Stimulated activated CD8-positive, alpha-beta memory T cell treated with anti-CD3 and anti-CD28 coated beads, Interleukin-15, amount 100 ng/mL, for 4 hours (primary cell): ENCODE data around the gene DHX57.

Experiments
- DNase-seq, 2 donors: peaks; one replicate each; pipeline ENCODE4 v3.0.0-alpha.2; 2020; ENCODE audit warnings: low read depth in 2 of 2

Gene DHX57, protein sequence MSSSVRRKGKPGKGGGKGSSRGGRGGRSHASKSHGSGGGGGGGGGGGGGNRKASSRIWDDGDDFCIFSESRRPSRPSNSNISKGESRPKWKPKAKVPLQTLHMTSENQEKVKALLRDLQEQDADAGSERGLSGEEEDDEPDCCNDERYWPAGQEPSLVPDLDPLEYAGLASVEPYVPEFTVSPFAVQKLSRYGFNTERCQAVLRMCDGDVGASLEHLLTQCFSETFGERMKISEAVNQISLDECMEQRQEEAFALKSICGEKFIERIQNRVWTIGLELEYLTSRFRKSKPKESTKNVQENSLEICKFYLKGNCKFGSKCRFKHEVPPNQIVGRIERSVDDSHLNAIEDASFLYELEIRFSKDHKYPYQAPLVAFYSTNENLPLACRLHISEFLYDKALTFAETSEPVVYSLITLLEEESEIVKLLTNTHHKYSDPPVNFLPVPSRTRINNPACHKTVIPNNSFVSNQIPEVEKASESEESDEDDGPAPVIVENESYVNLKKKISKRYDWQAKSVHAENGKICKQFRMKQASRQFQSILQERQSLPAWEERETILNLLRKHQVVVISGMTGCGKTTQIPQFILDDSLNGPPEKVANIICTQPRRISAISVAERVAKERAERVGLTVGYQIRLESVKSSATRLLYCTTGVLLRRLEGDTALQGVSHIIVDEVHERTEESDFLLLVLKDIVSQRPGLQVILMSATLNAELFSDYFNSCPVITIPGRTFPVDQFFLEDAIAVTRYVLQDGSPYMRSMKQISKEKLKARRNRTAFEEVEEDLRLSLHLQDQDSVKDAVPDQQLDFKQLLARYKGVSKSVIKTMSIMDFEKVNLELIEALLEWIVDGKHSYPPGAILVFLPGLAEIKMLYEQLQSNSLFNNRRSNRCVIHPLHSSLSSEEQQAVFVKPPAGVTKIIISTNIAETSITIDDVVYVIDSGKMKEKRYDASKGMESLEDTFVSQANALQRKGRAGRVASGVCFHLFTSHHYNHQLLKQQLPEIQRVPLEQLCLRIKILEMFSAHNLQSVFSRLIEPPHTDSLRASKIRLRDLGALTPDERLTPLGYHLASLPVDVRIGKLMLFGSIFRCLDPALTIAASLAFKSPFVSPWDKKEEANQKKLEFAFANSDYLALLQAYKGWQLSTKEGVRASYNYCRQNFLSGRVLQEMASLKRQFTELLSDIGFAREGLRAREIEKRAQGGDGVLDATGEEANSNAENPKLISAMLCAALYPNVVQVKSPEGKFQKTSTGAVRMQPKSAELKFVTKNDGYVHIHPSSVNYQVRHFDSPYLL (N-terminal part only)

DNA sequence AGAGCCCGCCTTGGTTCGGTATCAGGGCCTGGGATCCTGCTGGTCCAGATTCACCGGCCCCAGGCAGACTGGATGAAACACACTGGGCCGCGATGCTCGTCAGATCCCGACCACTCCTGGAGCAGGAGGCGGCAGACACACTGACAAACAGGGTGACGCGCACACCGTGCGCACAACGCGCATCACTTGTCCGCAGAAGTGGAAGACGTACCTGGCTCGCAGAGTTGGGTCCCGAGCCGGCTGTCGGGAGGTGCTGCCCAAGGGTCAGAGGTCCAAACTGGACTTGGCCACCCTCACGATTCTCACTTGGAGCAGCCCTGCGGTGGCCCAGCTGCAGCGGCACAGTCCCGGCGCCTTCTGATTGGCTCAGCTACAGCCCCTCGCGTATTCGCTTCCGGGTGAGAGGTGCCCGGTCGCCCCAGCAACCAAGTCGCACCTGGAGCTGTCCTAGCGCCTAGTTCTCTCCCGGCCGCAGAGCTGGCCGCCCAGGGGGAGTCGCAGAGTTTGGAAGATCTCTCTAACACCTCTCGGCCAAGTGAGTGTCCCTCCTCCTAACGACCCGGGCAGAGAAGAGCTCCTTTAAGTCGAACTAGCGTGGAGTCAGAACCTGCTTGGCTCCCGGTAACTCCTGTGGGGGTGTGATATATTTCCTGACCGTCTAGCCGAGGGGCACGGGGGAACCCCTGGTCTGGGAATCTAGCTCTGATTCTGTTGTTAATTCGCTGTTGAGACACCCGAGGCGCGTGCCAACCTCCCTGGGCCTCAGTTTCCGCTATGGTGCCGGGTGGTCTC lies at the start of gene DHX57, which contains the start of gene MORN2:
Gene DHX57 (minus strand): TSS at position 359 of the 792 bp plus-strand sequence. CDS start 7,529 bp downstream, outside the sequence.
Gene MORN2 (plus strand): TSS at position 401 of the 792 bp plus-strand sequence.
- peak; percentile 49 to 62 for DNase-seq

DNA sequence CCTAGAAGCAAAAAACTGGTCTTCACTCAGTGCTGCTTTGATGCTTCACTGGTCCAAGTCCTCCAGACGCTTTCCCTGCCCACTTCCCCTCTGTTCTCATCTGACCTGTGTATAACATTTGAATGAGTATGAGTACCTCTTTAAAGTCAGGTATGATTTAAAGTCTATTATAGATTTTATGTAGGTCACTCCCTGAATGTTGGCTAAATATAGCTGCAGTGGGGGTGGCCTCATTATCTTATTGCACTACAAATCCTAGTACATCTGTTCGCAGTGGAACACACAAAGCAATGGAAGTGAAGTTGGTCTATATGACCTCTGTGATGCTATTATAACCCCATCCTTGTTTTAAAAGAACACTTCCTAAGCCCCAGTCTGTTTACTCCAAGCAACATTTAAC lies 47.2 kb upstream of the DHX57 start:
- no peak for DNase-seq

DNA sequence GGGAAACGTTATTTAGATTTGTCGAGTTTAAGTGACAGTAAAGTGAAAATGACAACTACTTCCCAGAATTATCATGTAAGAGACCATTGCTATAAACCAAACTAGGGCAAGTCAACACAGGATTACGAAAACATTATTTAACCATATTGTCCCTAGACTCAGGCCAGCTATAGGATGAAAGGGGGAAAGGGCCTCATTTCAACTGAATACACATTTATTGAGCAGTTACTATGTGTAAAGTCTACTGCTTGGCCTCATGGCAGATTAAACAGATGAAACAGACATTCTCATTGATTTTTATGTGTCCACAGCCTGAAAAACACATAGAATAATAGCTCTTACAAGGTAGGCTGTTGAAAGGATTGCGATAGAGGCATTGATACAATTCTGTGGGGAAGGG lies 46.7 kb upstream of the DHX57 start:
- DNase-seq: no peak

DNA sequence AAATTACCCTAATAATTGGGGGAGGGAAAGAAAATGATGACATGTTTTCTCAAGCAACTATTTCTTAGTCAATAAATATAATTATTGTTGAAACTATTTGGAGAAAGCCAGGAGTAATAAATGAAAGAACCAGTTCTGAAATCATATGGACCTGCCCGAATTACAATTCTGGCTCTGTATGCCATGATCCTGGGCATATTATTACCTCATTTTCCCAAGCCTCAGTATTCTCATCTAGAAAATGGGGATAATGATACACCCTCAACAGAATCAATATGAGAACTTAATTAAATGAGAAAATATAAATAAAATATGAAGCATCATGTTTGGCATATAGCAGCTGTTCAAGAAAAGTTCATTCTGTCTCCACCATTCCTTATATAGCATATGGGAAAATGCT lies 36.9 kb upstream of the DHX57 start:
- no peak for DNase-seq

DNA sequence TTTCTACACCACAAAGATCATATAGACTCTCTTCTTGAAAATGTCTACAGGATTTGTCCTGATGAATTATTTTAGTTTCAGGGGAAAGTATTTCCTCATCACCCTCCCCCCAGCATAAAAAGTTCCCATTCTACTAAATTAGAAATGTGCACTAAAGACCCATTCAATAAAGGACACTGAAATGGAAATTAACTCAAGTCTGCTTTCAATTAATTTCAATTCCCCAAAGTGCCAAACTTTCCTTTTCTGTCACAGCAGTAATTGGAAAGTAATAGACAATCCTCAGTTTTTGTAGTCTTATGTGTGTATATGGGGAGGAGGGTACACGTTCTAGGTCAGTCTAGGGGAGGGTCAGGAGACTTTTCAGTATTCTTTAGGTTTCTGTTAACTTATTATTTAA lies 35.5 kb upstream of the DHX57 start:
- DNase-seq: no peak

DNA sequence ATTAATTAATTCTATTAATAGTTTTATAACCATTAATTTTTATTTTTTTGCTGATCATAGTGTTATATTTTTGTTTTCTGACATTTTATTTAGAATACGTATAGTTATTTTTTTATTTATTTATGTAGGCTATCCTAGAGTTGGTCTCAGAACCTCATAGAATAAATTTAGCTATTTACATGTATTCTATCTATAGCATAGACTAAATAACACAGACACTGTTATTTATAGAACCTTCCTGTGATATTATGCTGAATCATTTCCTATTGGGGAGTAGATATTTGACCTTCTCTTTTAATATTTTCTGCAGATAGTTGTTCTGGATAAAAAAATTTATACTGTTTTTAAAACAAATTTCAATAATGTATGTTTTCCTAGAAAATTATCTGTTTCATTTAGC lies 34.1 kb upstream of the DHX57 start:
- DNase-seq: no peak

DNA sequence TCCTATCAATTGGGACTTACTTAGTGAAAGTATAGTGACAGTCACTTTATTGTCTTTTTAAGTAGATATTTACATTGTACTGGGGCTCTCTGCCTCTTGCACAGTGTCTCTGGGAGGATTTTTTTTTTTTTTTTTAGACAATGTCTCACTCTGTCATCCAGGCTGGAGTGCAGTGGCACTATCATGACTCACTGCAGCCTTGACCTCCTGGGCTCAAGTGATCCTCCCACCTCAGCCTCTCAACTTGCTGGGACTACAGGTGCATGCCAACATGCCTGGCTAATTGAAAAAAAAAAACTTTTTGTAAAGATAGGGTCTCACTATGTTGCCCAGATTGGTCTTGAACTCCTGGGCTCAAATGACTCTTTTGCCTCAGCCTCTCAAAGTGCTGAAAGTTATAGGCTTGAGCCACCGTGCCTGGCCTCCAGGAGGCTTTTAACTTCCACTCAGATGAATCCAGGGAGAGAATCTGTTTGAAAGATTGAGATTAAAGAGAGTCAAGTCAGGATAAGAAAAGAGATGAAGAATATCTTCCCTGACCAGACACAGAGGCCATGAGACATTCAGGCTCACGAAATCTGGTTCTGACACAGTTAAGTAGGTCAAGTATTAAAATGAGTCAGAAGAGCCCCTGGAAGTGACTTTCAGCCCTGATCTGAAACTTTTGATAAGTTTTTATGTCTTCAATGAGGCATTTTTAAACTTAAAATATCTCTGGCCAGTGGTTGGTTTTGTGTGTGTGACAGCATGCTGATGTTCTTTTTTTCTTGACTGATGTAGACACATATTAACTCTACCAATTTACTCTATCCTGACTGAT lies 32.2 kb upstream of the DHX57 start:
- no peak for DNase-seq

DNA sequence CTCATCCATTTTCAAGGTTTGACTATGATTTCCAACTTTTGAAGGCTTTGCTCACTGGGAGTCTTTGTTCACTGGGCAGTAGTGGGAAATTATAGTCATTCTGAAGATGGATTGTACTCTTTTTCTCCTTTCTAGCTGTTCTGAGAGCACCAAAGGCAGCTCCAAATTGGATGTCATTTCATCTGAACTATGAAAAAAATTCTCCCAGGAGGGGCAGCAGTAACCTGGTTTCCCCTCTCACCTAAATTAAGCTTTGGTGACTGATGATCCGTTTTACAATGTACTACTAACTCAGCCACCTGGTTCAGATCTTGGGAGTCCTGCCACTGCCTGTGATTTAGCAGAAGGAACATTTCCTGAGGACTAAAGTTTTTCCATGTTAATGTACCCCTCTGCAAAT lies 31.5 kb upstream of the DHX57 start:
- no peak for DNase-seq

DNA sequence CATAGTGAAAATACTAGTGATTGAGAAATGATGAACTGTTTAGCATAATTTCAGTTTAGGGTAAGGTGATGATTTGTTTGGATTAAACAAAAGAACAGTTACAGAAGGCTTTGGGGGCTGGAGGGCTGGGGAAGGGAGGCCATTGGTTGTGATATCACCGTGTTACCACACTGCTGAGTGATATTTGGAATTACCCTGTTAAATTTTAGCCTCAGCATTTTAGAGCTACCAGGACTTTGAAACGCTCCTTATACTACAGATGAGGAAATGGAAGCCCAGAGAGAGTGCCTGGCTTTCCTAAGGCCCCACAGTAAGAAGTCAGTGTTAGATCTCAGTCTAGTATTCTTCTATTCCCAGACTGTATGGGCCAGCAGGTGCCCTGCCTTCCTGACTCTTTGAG lies 29.5 kb upstream of the DHX57 start:
- no peak for DNase-seq

DNA sequence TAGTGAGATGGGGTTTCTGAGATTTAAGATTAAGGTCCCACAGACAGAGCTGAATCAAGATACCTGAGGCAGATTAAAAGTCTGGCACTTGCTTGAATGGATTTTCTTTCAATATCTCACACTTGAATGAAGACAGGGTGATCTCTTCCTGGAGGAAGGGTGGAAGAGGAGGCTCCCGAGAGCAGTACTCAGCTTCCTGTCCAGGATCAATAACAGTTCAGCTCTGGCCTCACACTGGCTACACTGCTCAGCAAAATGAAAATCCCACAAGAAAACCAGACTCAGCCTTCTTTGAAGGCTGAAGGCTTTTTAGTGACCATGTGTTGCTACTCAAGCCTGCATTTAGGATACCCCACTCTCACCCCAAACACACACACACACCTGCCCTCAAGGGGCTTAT lies 25.0 kb upstream of the DHX57 start:
- no peak for DNase-seq

DNA sequence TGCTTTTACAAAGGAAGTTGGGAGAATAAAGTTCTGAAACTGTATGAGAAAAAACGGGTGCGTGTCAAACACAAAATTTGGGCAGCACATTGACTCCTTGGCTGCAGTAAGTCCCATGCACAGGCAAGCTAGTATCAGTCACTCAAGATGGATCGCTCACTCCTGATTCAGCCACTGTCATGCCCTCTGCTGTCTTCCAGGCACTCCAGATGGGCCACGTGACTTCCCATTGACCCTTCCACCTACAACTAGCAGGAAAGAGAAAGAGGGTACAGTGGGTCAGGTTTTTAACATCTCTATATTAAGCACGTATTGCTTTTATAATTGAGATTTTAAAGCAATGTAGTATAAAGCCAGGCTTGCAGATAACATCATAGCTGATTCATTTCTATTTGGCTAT lies 22.5 kb upstream of the DHX57 start:
- DNase-seq: no peak

DNA sequence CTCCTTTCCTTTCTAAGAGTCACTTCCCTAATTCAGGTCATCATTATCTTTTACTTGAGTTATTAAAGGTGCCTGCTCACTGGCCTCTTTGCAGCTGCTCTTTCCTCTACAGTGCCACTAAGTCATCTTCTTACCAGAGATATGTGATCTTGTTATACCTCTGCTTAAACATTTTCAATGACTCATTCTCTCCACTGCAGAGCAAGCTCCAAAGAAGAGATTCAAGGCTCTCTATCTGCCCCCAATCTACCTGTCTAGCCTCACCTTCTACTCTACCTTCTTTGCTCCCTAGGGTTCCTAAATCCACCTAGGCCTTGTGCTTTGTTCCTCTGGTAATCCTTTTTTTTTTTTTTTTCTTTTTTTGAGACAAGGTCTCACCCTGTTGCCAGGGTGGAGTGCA lies 17.1 kb upstream of the DHX57 start:
- DNase-seq: no peak

DNA sequence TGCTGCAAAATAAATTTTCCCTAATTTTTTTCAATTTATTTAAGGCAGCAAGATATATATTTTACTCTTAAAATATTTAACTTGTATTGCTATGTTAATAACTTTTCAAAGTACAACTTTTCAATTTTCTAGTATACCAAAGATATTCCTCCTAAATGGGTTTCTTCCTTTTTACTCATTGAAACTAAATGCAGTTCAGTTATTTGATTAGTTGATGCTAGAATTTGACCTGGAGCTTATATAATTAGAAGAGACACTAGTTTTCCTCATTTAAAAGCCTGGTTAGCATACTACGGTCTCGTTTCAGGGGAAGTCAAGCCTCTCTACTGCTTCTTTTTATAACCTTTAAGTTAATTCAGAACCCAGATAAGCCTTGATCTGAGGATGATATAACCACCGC lies 13.8 kb upstream of the DHX57 start, which contains the start of gene ARHGEF33:
Gene ARHGEF33 (plus strand): TSS at position 301 of the 400 bp plus-strand sequence. CDS start 29,573 bp downstream, outside the sequence.
- no peak for DNase-seq

DNA sequence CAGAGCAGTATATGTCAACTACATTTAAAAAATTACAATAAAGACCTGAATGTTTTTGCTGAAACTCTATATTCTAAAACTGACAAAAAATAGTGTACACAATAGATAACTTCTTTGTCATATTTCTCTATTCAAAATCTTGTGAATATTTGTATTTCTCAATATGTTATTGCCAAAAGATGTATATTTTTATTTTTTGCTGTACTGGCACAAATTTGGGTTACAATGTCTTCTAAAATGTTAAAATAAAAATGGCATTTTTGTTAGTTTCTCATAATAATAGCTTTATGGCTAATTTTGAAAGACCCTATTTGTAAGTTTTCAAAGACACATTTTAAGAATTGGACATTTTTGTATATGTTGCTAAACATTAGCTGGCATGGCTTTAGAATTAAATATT lies 13.3 kb upstream of the DHX57 start:
- DNase-seq: no peak

DNA sequence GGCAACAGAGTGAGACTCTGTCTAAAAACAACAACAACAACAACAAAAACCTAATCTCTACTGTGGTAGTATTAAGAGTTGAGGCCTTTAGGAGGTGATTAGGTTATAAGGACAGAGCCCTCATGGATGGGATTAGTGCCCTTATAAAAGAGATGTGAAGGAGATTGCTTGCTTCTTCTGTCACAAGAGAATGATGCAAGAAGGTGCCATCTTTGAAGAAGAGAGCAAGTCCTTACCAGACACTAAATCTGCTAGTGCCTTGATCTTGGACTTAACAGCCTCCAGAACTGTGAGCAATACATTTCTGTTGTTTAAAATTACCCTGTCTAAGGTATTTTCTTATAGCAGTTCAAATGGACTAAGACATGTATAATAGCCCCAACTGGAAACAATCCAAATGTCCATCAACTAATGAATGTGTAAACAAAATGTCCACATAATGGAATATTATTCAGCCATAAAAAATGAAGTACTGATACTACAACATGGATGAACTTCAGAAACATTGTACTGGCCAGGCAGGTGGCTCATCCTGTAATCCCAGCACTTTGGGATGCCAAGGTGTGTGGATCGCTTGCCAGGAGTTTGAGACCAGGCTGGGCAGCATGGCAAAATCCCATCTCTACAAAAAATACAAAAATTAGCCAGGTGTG lies 12.3 kb upstream of the DHX57 start:
- no peak for DNase-seq

DNA sequence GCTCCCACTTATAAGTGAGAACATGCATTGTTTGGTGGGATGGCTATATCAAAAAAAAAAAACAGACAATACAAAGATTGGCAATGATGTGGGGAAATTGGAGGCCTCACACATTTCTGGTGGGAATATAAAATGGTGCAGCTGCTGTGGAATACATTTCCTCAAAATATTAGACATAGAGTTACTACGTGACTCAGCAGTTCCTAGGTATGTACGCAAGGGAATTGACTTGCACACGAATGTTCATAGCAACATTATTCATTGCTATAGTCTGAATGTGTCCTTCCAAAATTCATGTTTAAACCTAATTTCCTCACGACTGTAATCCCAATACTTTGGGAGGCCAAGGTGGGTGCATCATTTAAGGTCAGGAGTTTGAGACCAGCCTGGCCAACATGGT lies 11.6 kb upstream of the DHX57 start:
- DNase-seq: no peak

DNA sequence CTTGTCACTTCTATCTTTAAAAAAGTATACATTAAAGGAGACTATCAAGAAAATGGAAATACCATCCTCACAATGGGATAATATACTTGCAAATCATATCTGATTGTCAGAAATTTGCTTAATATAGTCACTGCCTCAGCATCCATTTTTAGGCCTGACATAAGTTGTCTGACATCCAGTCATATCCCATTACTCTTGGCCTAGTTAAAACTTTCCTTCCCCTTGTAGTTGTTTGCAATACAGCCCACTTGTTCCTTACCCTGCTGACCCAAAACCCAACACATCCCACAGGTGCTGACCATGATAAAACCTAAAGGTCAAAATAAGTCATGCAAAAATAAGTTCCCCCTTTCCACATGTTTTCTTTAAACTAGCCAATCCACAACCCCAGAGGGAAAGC lies 10.3 kb upstream of the DHX57 start:
- DNase-seq: no peak

DNA sequence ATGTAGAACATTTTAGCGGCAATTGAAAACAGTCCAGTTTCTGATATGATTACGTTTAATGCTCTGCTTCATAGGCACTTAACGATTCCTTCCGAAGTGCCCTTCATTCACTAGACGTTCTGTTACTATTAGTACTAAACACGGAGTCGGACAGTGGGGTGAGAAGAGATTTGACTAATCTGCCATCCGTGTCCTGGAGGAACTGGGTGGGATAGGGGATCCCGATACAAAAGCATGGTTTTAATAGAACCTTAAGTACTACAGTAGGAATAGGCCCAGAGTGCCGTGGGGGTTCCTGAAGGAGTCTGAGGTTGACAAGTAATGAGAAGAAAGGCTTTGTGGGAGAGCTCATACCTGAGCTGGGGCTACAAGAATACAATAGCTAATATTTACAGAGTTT lies 673 bp upstream of the DHX57 start:
- no peak for DNase-seq

DNA sequence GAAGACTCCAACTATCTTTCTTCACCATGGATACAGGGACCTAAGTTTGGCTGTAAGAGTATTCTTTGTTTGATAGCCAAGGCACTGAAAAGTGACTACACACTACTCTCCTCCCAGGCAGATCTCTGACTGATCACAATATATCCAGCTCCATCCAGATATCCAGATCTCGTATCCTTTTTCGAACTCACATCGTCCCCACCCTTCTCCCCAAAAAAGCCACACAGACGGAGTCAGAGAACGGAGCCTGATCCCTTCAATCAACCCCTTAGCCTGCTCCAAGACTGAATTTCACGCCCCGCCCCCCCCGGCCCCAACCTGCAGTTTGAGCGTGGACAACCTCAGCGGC lies 533 bp downstream of the DHX57 start:
- DNase-seq: peak in 1 of 2 donors; percentile 2

DNA sequence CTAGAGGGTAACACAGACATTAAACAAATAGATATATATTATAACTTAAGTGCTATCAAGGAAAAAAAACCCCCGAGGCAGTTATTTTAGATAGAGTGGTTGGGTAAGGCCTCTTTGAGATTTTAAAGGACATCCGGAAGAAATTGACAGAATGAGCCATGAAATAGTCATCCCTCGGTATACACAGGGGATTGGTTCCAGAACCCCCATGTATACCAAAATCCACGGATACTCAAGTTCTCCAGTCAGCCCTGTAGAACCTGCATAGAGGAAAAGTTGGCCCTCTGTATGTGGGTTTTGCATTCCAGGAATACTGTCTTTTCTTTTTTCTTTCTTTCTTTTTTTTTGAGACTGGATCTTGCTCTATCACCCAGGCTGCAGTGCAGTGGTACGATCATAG lies 2.0 kb downstream of the DHX57 start:
- no peak for DNase-seq
